IMR-90 (cell line): ENCODE measurements around the gene DYSF. TPM values are rescaled to one million over a fixed set of nuclear protein-coding genes. Genes with fewer than 3 reads are reported as not detected.

Source experiments
- ATAC-seq: fragments of 200-7000 bp; cut with Tn5 transposase; 2 replicates; pipeline ENCODE4 v1.9.1; 2020; ENCODE audit warnings: low read depth, mild to moderate bottlenecking, moderate library complexity
- BruUV-seq: library from RNA; stranded (reverse); fragments of 400-500 nt; replicated peaks from 2 replicates; lab custom pipeline; 2021; lab: Mats Ljungman, UMichigan
- CTCF ChIA-PET: fragments of 300-600 bp; formaldehyde crosslinking; extraction: SDS; loops from one replicate; lab custom pipeline; 2021; ENCODE audit warnings: antibody characterized with exemption; lab: Yijun Ruan, JAX
- POLR2A ChIA-PET: fragments of 300-600 bp; sonication (Branson Sonifier 250); formaldehyde crosslinking; loops from one replicate; lab custom pipeline; 2022; ENCODE audit warnings: antibody characterized with exemption; ENCODE audit not compliant: unreplicated experiment; lab: Charles Lee
- DNase-seq: peaks from one replicate; pipeline ENCODE4 v3.0.0; 2013
- H2AFZ ChIP-seq: replicated peaks from 2 replicates; pipeline ENCODE3; 2013; ENCODE audit warnings: low read length, mild to moderate bottlenecking; ENCODE audit not compliant: poor library complexity
- H2AK5ac ChIP-seq: 2 replicates; pipeline ENCODE4 v1.6.1; 2013; ENCODE audit warnings: low read depth, low read length, inconsistent platforms
- H2AK9ac ChIP-seq: replicated peaks from 2 replicates; pipeline ENCODE3; 2013; ENCODE audit warnings: mild to moderate bottlenecking, low read depth, low read length, moderate library complexity; ENCODE audit not compliant: poor library complexity
- H2BK120ac ChIP-seq: 2 replicates; pipeline ENCODE4 v1.6.1; 2013; ENCODE audit warnings: low read depth, low read length, inconsistent platforms
- H2BK15ac ChIP-seq: 3 replicates; pipeline ENCODE4 v1.6.1; 2013; ENCODE audit warnings: low read depth, low read length, inconsistent platforms
- H2BK20ac ChIP-seq: 2 replicates; pipeline ENCODE4 v1.6.1; 2013; ENCODE audit warnings: low read depth, mild to moderate bottlenecking, inconsistent platforms, low read length, moderate library complexity
- H2BK5ac ChIP-seq: 2 replicates; pipeline ENCODE4 v1.6.1; 2013; ENCODE audit warnings: mild to moderate bottlenecking, low read depth, low read length, inconsistent platforms; ENCODE audit not compliant: poor library complexity, severe bottlenecking
- H3K14ac ChIP-seq: replicated peaks from 2 replicates; pipeline ENCODE4 v1.6.1; 2013; ENCODE audit warnings: low read depth, low read length, inconsistent platforms
- H3K18ac ChIP-seq: 2 replicates; pipeline ENCODE4 v1.6.1; 2013; ENCODE audit warnings: low read depth, low read length, control low read depth
- H3K23ac ChIP-seq: 2 replicates; pipeline ENCODE4 v1.6.1; 2013; ENCODE audit warnings: low read depth, low read length, inconsistent platforms
- H3K27ac ChIP-seq: 2 replicates; pipeline ENCODE4 v1.5.1; 2013; ENCODE audit warnings: mild to moderate bottlenecking, control low read depth, low read length; ENCODE audit not compliant: insufficient read depth
- H3K27me3 ChIP-seq: 2 replicates; pipeline ENCODE4 v1.6.1; 2013; ENCODE audit warnings: low read length; ENCODE audit not compliant: control insufficient read depth, insufficient read depth
- H3K36me3 ChIP-seq: 2 replicates; pipeline ENCODE4 v1.6.1; 2013; ENCODE audit warnings: low read length, mixed read lengths; ENCODE audit not compliant: control insufficient read depth, insufficient read depth
- H3K4ac ChIP-seq: 2 replicates; pipeline ENCODE4 v1.6.1; 2013; ENCODE audit warnings: low read depth, low read length, inconsistent platforms
- H3K4me1 ChIP-seq: 2 replicates; pipeline ENCODE4 v1.6.1; 2013; ENCODE audit warnings: low read length, mixed read lengths; ENCODE audit not compliant: control insufficient read depth, insufficient read depth
- H3K4me2 ChIP-seq: 2 replicates; pipeline ENCODE4 v1.6.1; 2013; ENCODE audit warnings: low read depth, mild to moderate bottlenecking, control low read depth, low read length, moderate library complexity
- H3K4me3 ChIP-seq: 2 replicates; pipeline ENCODE4 v1.5.1; 2013; ENCODE audit warnings: low read depth, mild to moderate bottlenecking, control low read depth, low read length, moderate library complexity; ENCODE audit not compliant: insufficient read depth
- H3K56ac ChIP-seq: 2 replicates; pipeline ENCODE4 v1.6.1; 2013; ENCODE audit warnings: low read length, inconsistent platforms; ENCODE audit not compliant: insufficient read depth; ENCODE audit errors: extremely low read depth
- H3K79me1 ChIP-seq, 2 experiments: 2 replicates each; pipeline ENCODE4 v1.6.1; 2013; ENCODE audit warnings: low read length in 2 of 2, inconsistent platforms in 1 of 2, low read depth in 1 of 2
- H3K9ac ChIP-seq: 2 replicates; pipeline ENCODE4 v1.6.1; 2013; ENCODE audit warnings: low read depth, low read length, control low read depth
- H3K9me1 ChIP-seq: 2 replicates; pipeline ENCODE4 v1.6.1; 2013; ENCODE audit warnings: low read length, inconsistent platforms; ENCODE audit not compliant: insufficient read depth
- H3K9me3 ChIP-seq: 2 replicates; pipeline ENCODE4 v1.6.1; 2013; ENCODE audit warnings: low read length; ENCODE audit not compliant: control insufficient read depth, insufficient read depth
- H4K20me1 ChIP-seq: 2 replicates; pipeline ENCODE4 v1.6.1; 2013; ENCODE audit warnings: low read length, inconsistent platforms; ENCODE audit not compliant: insufficient read depth
- H4K5ac ChIP-seq: 2 replicates; pipeline ENCODE4 v1.6.1; 2013; ENCODE audit warnings: mild to moderate bottlenecking, low read depth, low read length, control low read depth
- H4K8ac ChIP-seq, 2 experiments: 2 replicates each; pipeline ENCODE4 v1.6.1; 2013; ENCODE audit warnings: low read depth in 2 of 2, low read length in 2 of 2, control low read depth in 1 of 2, inconsistent platforms in 1 of 2
- H4K91ac ChIP-seq: 2 replicates; pipeline ENCODE4 v1.6.1; 2013; ENCODE audit warnings: low read depth, low read length, inconsistent platforms; ENCODE audit not compliant: insufficient read depth
- BHLHE40 ChIP-seq: fragments of 150-350 bp; IDR thresholded peaks from 2 replicates; pipeline ENCODE4 v1.6.1; 2016; ENCODE audit warnings: mild to moderate bottlenecking, low read depth, low read length
- CEBPB ChIP-seq: IDR thresholded peaks from 2 replicates; pipeline ENCODE4 v1.6.1; 2012; ENCODE audit warnings: low read depth, low read length, improper control_type of control experiment
- CHD1 ChIP-seq: IDR thresholded peaks from 2 replicates; pipeline ENCODE4 v1.6.1; 2012; ENCODE audit warnings: low read depth, low read length, improper control_type of control experiment
- FOS ChIP-seq: fragments of 150-350 bp; IDR thresholded peaks from 2 replicates; pipeline ENCODE4 v1.6.1; 2016; ENCODE audit warnings: low read depth, low read length
- MAFK ChIP-seq: IDR thresholded peaks from 2 replicates; pipeline ENCODE4 v1.6.1; 2012; ENCODE audit warnings: low read depth, low read length, improper control_type of control experiment
- MAZ ChIP-seq: IDR thresholded peaks from 2 replicates; pipeline ENCODE4 v1.6.1; 2012; ENCODE audit warnings: low read depth, mild to moderate bottlenecking, low read length, improper control_type of control experiment, moderate library complexity, borderline replicate concordance
- MXI1 ChIP-seq: IDR thresholded peaks from 2 replicates; pipeline ENCODE4 v1.6.1; 2012; ENCODE audit warnings: low read depth, mild to moderate bottlenecking, low read length, moderate library complexity, borderline replicate concordance
- NFE2L2 ChIP-seq: fragments of 150-350 bp; IDR thresholded peaks from 2 replicates; pipeline ENCODE4 v1.6.1; 2016; ENCODE audit warnings: low read depth, mild to moderate bottlenecking, low read length
- POLR2A ChIP-seq: IDR thresholded peaks from 2 replicates; pipeline ENCODE4 v1.6.1; 2012; ENCODE audit warnings: mild to moderate bottlenecking, low read depth, low read length
- RAD21 ChIP-seq: IDR thresholded peaks from 2 replicates; pipeline ENCODE4 v1.6.1; 2012; ENCODE audit warnings: low read length, improper control_type of control experiment
- RCOR1 ChIP-seq: IDR thresholded peaks from 2 replicates; pipeline ENCODE4 v1.6.1; 2012; ENCODE audit warnings: mild to moderate bottlenecking, low read length, improper control_type of control experiment; ENCODE audit not compliant: insufficient replicate concordance
- RFX5 ChIP-seq: IDR thresholded peaks from 2 replicates; pipeline ENCODE4 v1.8.0; 2012; ENCODE audit warnings: low read depth, mild to moderate bottlenecking, low read length, moderate library complexity
- SMC3 ChIP-seq: fragments of 150-350 bp; IDR thresholded peaks from 2 replicates; pipeline ENCODE4 v1.6.1; 2016; ENCODE audit warnings: low read depth, mild to moderate bottlenecking, antibody characterized with exemption, low read length, moderate library complexity
- WGBS, 2 experiments: methylation state at CpG; one replicate each; pipeline versions ENCODE4 v1.1.5 to v1.1.7; 2013; ENCODE audit warnings: missing lambda C conversion rate in 2 of 2; ENCODE audit not compliant: insufficient read length in 1 of 2; ENCODE audit errors: extremely low coverage in 2 of 2; 5-methylcytosine and 5-hydroxymethylcytosine counted together
- dilution Hi-C: fragments of 300-500 bp; cut with HindIII; formaldehyde crosslinking; loops from one replicate; pipeline ENCODE4 v1.14.3; 2018; ENCODE audit warnings: low sequenced_read_pairs; ENCODE audit not compliant: unreplicated experiment
- in situ Hi-C: fragments of 300-500 bp; cut with MboI; formaldehyde crosslinking; loops from 3 replicates; pipeline ENCODE4 v1.14.3; 2019; ENCODE audit warnings: low sequenced_read_pairs, inconsistent platforms, mixed read lengths
- intact Hi-C: fragments of 100-400 bp; cut with micrococcal nuclease; formaldehyde crosslinking; loops from 2 replicates; pipeline ENCODE4 v1.10.0; 2022
- polyA plus RNA-seq, 3 experiments: library from polyadenylated mRNA; depleted of rRNA; stranded (reverse); fragments of >200 nt; gene quantifications; 2 replicates each; pipeline ENCODE4 v1.2.3, GENCODE V29; 2012; ENCODE audit warnings: low replicate concordance in 1 of 3
- total RNA-seq: library from RNA; depleted of rRNA; stranded (reverse); fragments of >200 nt; gene quantifications from 2 replicates; pipeline ENCODE4 v1.2.3, GENCODE V29; 2012
- TF ChIP-seq, protein P1 (sequence below): fragments of 150-350 bp; IDR thresholded peaks from 2 replicates; pipeline ENCODE4 v1.6.1; 2017; ENCODE audit warnings: mild to moderate bottlenecking, antibody characterized with exemption, low read length, low read depth
- TF ChIP-seq, protein P2 (sequence below): conservative IDR thresholded peaks from 2 replicates; pipeline ENCODE4 v1.5.1; 2012; ENCODE audit warnings: mild to moderate bottlenecking, low read depth, low read length, improper control_type of control experiment
- TF ChIP-seq, protein P3 (sequence below): fragments of 150-350 bp; IDR thresholded peaks from 2 replicates; pipeline ENCODE4 v1.6.1; 2016; ENCODE audit warnings: low read depth, mild to moderate bottlenecking, low read length, moderate library complexity, borderline replicate concordance

The DYSF gene
- total and polyA plus RNA-seq, 2 of the 4 experiments (the other 2 are of a cell fraction) = 0.09 to 0.18 TPM

DNA sequence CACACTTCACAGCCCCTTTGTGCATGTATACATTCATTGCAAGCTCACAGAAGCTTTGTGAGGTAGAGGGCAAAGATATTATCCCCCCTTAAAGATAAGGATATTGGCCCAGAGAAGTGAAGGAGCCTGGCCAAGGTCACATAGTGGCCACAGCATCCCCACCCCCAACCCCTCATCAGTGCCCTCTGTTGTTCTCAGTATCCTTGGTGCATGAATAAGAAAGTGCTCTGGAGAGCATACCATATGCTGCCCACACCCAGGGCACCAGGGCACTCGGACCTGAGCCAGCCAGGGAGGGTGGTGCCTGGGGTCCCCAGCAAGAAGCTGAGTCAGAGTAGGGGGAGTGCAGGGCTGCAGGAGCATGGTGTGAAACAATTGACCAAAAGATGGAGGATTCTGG lies 3.3 kb downstream of the DYSF start:
- H2AK9ac ChIP-seq = no peak overlapping the region
- H3K9ac ChIP-seq = no peak overlapping the region
- ChIA-PET CTCF (interaction anchor here (1.3 kb wide), 1 partner anchor 54 kb away, joined by 3 read pairs; no protein-coding TSS in a partner anchor), POLR2A (no interaction called here)
- H3K18ac ChIP-seq = no peak overlapping the region
- H3K27ac ChIP-seq = no peak overlapping the region
- H3K79me1 ChIP-seq = no peaks in the 10 kb centered on the region
- H4K20me1 ChIP-seq = no peaks in the 10 kb centered on the region
- intact Hi-C loops = no loop called here
- H3K4ac ChIP-seq = no peak overlapping the region
- H3K4me3 ChIP-seq = no peak overlapping the region
- BruUV-seq = no TSS peak
- H3K27me3 ChIP-seq = peaks cover 36% of the 10 kb centered on the region
- TF ChIP-seq CHD1 (no peak), NFE2L2 (no peak), MAFK (no peak), CEBPB (no peak), RFX5 (no peak), BHLHE40 (no peak), RCOR1 (no peak), MXI1 (no peak), MAZ (no peak), POLR2A (no peak), SMC3 (no peak), FOS (no peak), RAD21 (no peak)
- TF ChIP-seq, protein P1, sequence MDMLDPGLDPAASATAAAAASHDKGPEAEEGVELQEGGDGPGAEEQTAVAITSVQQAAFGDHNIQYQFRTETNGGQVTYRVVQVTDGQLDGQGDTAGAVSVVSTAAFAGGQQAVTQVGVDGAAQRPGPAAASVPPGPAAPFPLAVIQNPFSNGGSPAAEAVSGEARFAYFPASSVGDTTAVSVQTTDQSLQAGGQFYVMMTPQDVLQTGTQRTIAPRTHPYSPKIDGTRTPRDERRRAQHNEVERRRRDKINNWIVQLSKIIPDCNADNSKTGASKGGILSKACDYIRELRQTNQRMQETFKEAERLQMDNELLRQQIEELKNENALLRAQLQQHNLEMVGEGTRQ = no peak
- TF ChIP-seq, protein P2, sequence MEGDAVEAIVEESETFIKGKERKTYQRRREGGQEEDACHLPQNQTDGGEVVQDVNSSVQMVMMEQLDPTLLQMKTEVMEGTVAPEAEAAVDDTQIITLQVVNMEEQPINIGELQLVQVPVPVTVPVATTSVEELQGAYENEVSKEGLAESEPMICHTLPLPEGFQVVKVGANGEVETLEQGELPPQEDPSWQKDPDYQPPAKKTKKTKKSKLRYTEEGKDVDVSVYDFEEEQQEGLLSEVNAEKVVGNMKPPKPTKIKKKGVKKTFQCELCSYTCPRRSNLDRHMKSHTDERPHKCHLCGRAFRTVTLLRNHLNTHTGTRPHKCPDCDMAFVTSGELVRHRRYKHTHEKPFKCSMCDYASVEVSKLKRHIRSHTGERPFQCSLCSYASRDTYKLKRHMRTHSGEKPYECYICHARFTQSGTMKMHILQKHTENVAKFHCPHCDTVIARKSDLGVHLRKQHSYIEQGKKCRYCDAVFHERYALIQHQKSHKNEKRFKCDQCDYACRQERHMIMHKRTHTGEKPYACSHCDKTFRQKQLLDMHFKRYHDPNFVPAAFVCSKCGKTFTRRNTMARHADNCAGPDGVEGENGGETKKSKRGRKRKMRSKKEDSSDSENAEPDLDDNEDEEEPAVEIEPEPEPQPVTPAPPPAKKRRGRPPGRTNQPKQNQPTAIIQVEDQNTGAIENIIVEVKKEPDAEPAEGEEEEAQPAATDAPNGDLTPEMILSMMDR = no peak
- TF ChIP-seq, protein P3, sequence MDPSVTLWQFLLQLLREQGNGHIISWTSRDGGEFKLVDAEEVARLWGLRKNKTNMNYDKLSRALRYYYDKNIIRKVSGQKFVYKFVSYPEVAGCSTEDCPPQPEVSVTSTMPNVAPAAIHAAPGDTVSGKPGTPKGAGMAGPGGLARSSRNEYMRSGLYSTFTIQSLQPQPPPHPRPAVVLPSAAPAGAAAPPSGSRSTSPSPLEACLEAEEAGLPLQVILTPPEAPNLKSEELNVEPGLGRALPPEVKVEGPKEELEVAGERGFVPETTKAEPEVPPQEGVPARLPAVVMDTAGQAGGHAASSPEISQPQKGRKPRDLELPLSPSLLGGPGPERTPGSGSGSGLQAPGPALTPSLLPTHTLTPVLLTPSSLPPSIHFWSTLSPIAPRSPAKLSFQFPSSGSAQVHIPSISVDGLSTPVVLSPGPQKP = no peak
- ATAC-seq (no peak), DNase-seq (no peak)
- H4K5ac ChIP-seq = no peak overlapping the region
- no peak overlapping the region for H2BK15ac ChIP-seq
- no peak overlapping the region for H4K91ac ChIP-seq
- H3K4me1 ChIP-seq = peaks cover 5% of the 10 kb centered on the region; the same call in 1 of the 2 replicates
- in situ Hi-C loops = no loop called here
- H3K36me3 ChIP-seq = no peaks in the 10 kb centered on the region
- no peak overlapping the region for H2AK5ac ChIP-seq
- no peaks in the 10 kb centered on the region; the same call in 1 of the 2 replicates for H3K9me1 ChIP-seq
- no peak overlapping the region for H3K23ac ChIP-seq
- dilution Hi-C loops = no loop called here
- no peaks in the 10 kb centered on the region for H3K9me3 ChIP-seq
- no peak overlapping the region for H3K56ac ChIP-seq
- no peak overlapping the region for H2BK20ac ChIP-seq
- no CpG with 5 or more reads among the region's 1 CpG for WGBS, 2 experiments
- H2BK5ac ChIP-seq = no peak overlapping the region
- no peak overlapping the region for H2BK120ac ChIP-seq
- no peak overlapping the region for H3K14ac ChIP-seq
- H4K8ac ChIP-seq = no peak overlapping the region
- no peak overlapping the region for H2AFZ ChIP-seq
- no peak overlapping the region for H3K4me2 ChIP-seq
